ENCODE measurements around the gene AHSA1.

- TF ChIP-seq EP300 (IDR thresholded peaks at IDR 0.05; ENCODE audit: borderline replicate concordance) (no peak), MAX (IDR thresholded peaks at IDR 0.05) (no peak), YY1 (IDR thresholded peaks at IDR 0.05; ENCODE audit: low read depth) (no peak), CREB1 (IDR thresholded peaks at IDR 0.05; ENCODE audit: low read depth) (no peak), RAD21 (IDR thresholded peaks at IDR 0.05; ENCODE audit: low read depth) (peak; percentile 31; the same call in 1 of the 2 replicates), NFIC (IDR thresholded peaks at IDR 0.05) (no peak)
Measured at GRCh38 chr14:77409131-77409533, 48.8 kb upstream of the AHSA1 start.
